Body of pancreas (tissue), 4 donors: ENCODE measurements around the gene AFF4. TPM values are rescaled to one million over a fixed set of nuclear protein-coding genes. Genes with fewer than 3 reads are reported as not detected.
"Not testable (repeated sequence)": the region's sequence is repeated elsewhere in the genome, so short reads cannot be mapped to it uniquely, and the experiment has no call there.

Experiments used
- ATAC-seq: fragments of 150-250 bp; one replicate; pipeline ENCODE4 v1.9.1; 2016
- DNase-seq, 4 donors: peaks; one replicate each; pipeline ENCODE4 v3.0.0-alpha.2; 2019
- H3K27ac ChIP-seq, 4 donors: fragments of 200-600 bp; sonication (generic); 1 replicate in 3 of 4; 2 replicates in 1 of 4; pipeline versions ENCODE4 v1.5.1 to v1.6.1; 2016 to 2019; ENCODE audit warnings: mild to moderate bottlenecking in 1 of 4, mixed read lengths in 1 of 4, moderate library complexity in 1 of 4
- H3K27me3 ChIP-seq, 2 donors: fragments of 200-600 bp; sonication (generic); one replicate each; pipeline ENCODE4 v1.6.0; 2016; ENCODE audit warnings: mild to moderate bottlenecking in 1 of 2
- H3K36me3 ChIP-seq, 2 donors: fragments of 200-600 bp; sonication (generic); replicated peaks in 1 of 2; 2 replicates each; pipeline ENCODE4 v1.5.1; 2016; ENCODE audit warnings: low read depth in 2 of 2; ENCODE audit not compliant: insufficient read depth in 1 of 2
- H3K4me1 ChIP-seq: fragments of 200-600 bp; sonication (generic); one replicate; pipeline ENCODE4 v1.6.0; 2016
- H3K4me3 ChIP-seq, 2 donors: fragments of 200-600 bp; sonication (generic); 1 replicate in 1 of 2; 2 replicates in 1 of 2; pipeline ENCODE4 v1.5.1; 2016 to 2019
- H3K9me3 ChIP-seq, 3 donors: fragments of 200-600 bp; sonication (generic); 1 replicate in 2 of 3; 2 replicates in 1 of 3; pipeline ENCODE4 v1.5.1; 2016
- CTCF ChIP-seq, 7 experiments: fragments of 450-650 bp in 4 of 7; fragments of 200-600 bp in 3 of 7; sonication (generic) in 3 of 7; IDR thresholded peaks; one replicate each; pipeline ENCODE4 v1.5.1; 2016 to 2019; ENCODE audit warnings: antibody characterized with exemption in 7 of 7
- POLR2A ChIP-seq, 3 donors: fragments of 450-650 bp; IDR thresholded peaks; one replicate each; pipeline ENCODE4 v1.6.1; 2016; ENCODE audit warnings: antibody characterized with exemption in 3 of 3, mild to moderate bottlenecking in 2 of 3
- WGBS, 2 donors: methylation state at CpG; one replicate each; pipeline ENCODE4 v1.1.5; 2017; 5-methylcytosine and 5-hydroxymethylcytosine counted together
- intact Hi-C: fragments of 100-400 bp; cut with DNase I; formaldehyde crosslinking; loops from one replicate; pipeline ENCODE4 v1.15.1; 2023
- total RNA-seq, 2 donors: library from RNA; depleted of rRNA; stranded (reverse); fragments of >200 nt; gene quantifications; one replicate each; pipeline ENCODE4 v1.1.0, GENCODE V29; 2016

AFF4 gene
- 10 to 100 TPM; 31.4 to 32.3 TPM for total RNA-seq

- peak; percentile 92 for ATAC-seq
- DNase-seq: peak; percentile 97 to 98 (median 98)
- TF ChIP-seq CTCF (IDR thresholded peaks at IDR 0.05) (peak in 2 of 7 experiments; percentile 1 to 11), POLR2A (IDR thresholded peaks at IDR 0.05) (peak; percentile 98 to 99 (median 98))
Observed at GRCh38 chr5:132963171-132964104, at the start of gene AFF4. Gene AFF4 (minus strand): TSS chr5:132963634. CDS start chr5:132937189, 26,445 bp downstream.

GRCh38 chr5:133008455-133008854, 45.0 kb upstream of the AFF4 start:
- H3K27me3 ChIP-seq, H3K36me3 ChIP-seq, DNase-seq, H3K4me3 ChIP-seq, H3K9me3 ChIP-seq, H3K27ac ChIP-seq, intact Hi-C loops, ATAC-seq, H3K4me1 ChIP-seq: not testable (repeated sequence)
- 77 to 80% methylated on average over 6 of the region's 6 CpGs for WGBS, 2 donors

More at GRCh38 chr5:132963171-132964104, at the start of gene AFF4:
- 0 to 1% methylated on average over 15 to 78 of the region's 98 CpGs for WGBS, 2 donors
- peaks cover 38% of the 10 kb centered on the region for H3K4me1 ChIP-seq
- H3K27me3 ChIP-seq: no peaks in the 10 kb centered on the region
- H3K36me3 ChIP-seq: no peaks in the 10 kb centered on the region
- peak within 1 kb of the TSS; percentile 88 to 94 for H3K4me3 ChIP-seq
- H3K27ac ChIP-seq: peak within 1 kb of the TSS; percentile 98 to 100 (median 100)
- intact Hi-C loops: no loop called here
- H3K9me3 ChIP-seq: no peaks in the 10 kb centered on the region

- no peak for DNase-seq
- H3K4me1 ChIP-seq: no peaks in the 10 kb centered on the region
- TF ChIP-seq CTCF (IDR thresholded peaks at IDR 0.05) (no peak), POLR2A (IDR thresholded peaks at IDR 0.05) (no peak)
- H3K27me3 ChIP-seq: no peaks in the 10 kb centered on the region
- WGBS, 2 donors: 39 to 49% methylated on average over 1 of the region's 1 CpG
- no peaks in the 10 kb centered on the region for H3K9me3 ChIP-seq
- ATAC-seq: no peak
- intact Hi-C loops: no loop called here
- H3K36me3 ChIP-seq: peaks cover 0 to 9% of the 10 kb centered on the region in 2 donors
- no peak overlapping the region for H3K4me3 ChIP-seq
- no peak overlapping the region for H3K27ac ChIP-seq
Observed at GRCh38 chr5:133006653-133007052, 43.2 kb upstream of the AFF4 start.

- WGBS, 2 donors: 64 to 74% methylated on average over 2 of the region's 2 CpGs
- Histone ChIP-seq H3K27ac (no peak overlapping the region), H3K36me3 (no peaks in the 10 kb centered on the region), H3K4me1 (no peaks in the 10 kb centered on the region), H3K9me3 (no peaks in the 10 kb centered on the region), H3K4me3 (no peak overlapping the region), H3K27me3 (no peaks in the 10 kb centered on the region)
- intact Hi-C loops: no loop called here
- TF ChIP-seq POLR2A (IDR thresholded peaks at IDR 0.05) (no peak), CTCF (IDR thresholded peaks at IDR 0.05) (no peak)
- no peak for DNase-seq
- no peak for ATAC-seq
Observed at GRCh38 chr5:132999246-132999645, 35.8 kb upstream of the AFF4 start.

- intact Hi-C loops: no loop called here
- 91 to 97% methylated on average over 2 of the region's 2 CpGs for WGBS, 2 donors
- Histone ChIP-seq H3K27me3 (no peaks in the 10 kb centered on the region), H3K4me1 (no peaks in the 10 kb centered on the region), H3K27ac (no peak overlapping the region), H3K36me3 (no peaks in the 10 kb centered on the region), H3K9me3 (no peaks in the 10 kb centered on the region), H3K4me3 (no peak overlapping the region)
- no peak for DNase-seq
- TF ChIP-seq CTCF (IDR thresholded peaks at IDR 0.05) (no peak), POLR2A (IDR thresholded peaks at IDR 0.05) (no peak)
- ATAC-seq: no peak
Observed at GRCh38 chr5:132998556-132998955, 35.1 kb upstream of the AFF4 start.
